ENCODE results near the gene SS18.

- TF ChIP-seq CTCF (conservative IDR thresholded peaks at IDR 0.05; ENCODE audit: low read depth, low read length), result no peak
- no peak for TF ChIP-seq EZH2 (IDR thresholded peaks at IDR 0.05; ENCODE audit: low read length, unreplicated experiment)
Measured at GRCh38 chr18:26083099-26083498, 7.3 kb downstream of the SS18 start.
